ENCODE results near the gene DDX17.
A peak's percentile ranks its signal among the peaks of the same experiment; 100 is the strongest.

DDX17 gene

DNA sequence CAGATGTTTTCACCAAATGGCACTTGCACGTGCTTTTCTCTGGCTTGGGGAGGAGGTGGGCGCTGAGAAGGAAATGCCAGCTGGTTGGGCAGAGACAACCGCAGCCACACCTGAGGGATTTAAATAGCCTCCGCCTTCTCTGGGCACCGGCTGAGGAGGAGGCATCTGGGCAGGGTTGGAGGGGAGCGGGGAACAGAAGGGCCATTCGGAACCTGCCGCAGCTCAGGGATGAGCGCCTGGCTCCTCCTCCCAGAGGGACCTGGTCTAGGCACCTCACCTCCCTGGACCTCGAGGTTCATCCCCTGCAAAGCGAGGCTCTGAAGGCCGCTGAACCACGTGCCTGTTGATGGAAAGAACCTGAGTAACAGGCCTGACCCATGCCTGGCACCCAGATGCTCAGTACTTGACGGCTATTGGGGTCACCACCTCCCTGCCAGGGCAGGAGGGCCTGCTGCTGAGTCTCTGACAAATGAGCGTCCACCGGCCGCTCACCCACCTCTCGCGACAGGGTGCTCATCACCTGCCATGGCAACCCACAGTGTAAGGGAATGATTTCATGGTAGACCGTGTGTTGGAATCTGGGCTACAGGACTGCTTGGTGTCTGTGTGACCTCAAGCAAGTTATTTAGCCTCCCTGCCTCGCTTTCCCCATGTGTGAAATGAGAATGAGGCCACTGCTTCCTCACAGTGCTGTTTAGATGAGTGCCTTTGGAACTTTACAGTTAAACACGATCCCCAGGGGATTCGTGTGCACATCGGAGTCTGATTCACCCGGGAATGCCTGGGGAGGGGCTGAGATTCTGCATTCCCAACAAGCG lies 40.2 kb downstream of the DDX17 start:
- DNase-seq: peak; percentile 93

DNA sequence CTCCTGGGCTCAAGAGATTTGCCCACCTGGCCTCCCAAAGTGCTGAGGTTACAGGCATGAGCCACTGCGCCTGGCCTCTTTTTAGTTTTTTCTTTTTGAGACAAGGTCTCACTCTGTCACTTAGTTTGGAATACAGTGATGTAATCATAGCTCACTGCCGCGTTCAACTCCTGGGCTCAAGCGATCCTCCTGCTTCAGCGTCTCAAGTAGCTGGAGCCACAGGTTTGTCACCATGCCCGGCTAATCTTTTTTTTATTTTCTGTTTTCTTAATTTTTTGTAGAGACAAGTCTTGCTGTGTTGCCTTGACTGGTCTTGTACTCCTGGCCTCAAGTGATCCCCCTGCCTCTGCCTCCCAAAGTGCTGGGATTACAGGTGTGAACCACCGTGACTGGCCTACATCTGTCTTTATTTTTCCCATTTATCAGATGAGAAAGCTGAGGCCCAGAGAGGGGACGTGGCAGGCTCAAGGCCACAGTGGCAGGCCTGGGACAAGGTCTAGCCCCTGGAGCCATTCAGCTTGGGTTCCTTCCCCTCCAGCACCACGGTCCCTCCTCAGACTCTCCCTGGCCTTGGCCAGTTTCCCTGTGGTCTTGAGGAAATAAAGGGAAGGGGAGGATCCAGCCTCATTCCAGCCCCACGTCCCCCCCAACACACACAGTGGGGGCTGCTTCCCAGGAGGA lies 41.0 kb downstream of the DDX17 start:
- DNase-seq: no peak

DNA sequence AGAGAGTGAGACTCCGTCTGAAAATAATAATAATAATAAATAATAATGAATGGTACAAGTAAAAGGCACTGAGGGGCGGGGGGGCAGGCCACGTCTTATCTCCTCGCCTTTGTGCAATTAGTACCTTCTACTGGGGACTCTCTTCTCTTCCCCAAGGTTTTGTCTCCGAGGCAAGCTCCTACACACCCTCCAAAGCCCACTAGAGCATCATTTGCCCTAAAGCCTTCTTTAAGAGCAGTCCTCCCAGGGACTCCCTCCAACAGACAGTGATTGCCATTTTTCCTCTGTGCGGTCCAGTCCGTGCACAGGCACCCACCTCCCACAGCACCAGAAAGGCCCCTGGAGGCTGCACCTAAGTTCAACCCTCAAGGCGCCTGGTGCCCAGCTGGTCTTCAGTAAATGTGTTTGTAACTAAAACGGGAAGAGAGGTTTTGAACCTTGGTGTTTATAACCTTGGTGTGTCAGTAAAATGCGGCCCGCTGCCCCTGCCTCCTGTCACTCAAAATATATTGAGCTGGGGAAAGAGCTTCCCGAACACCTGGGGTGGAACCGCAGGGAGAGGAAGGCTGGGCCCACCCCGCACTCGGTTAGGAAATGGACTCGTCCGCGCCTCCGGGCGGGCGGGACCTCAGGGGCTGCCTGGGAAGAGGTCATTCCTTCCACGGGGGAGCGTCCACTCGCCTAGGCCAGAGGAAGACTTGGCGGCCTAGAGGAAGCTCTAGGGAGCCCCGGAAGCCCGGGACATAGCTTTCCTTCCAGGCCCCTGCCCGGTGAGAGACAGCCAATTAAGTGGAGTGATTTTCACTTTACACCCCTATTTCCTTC lies 42.9 kb downstream of the DDX17 start:
- DNase-seq: peak; percentile 84

DNA sequence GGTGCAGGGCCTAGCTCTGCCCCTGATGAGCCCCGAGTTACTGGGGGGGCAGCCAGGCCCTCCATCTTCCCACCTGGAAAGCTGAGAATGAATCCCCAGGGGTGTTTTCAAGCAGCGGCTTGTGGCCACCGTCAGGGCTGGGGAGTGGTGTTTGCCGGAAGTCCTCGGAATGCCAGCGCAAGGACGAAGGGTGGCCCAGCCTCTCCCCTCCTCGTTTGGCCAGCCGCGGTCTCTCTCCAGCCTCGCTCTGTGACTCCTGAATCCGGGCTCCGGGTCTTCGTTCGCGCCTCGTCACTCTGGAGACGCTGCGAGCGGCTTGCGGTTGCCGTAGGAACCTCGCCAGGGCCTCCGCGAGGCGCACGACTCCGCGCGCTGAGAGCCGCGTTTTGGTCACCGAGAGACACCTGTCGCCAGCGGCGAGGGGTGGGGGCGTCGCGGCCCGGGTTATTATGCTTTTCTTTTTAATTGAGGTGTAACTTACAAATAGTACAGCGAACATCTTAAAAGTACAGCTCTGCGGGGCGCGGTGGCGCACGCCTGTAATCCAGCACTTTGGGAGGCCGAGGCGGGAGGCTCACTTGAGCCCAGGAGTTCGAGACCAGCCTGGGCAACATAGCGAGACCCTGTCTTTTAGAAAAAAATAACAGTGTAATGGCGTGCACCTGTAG lies 44.6 kb downstream of the DDX17 start:
- DNase-seq: peak; percentile 98

DNA sequence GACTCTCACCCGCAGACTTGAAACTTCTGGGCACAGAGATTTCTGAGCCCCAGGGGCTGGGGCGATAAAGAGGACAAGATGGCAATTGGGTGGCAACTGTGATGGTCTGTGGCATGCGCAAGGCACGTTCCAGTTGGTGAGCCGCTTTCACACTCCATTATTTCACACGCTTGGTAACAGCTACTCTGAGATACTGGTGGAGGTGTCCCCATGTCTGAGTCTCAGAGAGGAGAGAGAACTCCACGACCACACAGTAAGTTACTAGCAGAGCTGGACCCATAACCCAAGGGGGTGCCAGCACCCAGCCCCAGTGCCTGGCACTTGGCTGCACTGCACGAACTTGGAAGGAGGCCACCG lies 45.1 kb downstream of the DDX17 start:
- no peak for DNase-seq

DNA sequence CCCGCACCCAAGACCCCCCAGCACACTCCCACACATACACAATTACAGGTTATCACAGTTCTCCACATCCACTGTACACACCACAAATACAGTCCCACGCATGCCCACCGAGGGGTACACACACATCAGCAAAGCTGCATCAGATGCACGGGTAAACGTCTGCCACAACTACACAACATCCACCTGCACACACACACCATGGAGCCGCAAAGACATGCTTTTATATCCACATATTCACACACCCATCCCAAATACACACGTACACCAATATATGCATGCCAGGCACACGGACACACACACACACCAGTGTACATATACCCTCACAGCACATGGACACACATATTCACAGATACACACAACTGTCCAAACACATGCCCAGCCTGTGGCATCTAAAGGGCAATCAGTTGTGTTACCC lies 45.7 kb downstream of the DDX17 start:
- DNase-seq: no peak

DNA sequence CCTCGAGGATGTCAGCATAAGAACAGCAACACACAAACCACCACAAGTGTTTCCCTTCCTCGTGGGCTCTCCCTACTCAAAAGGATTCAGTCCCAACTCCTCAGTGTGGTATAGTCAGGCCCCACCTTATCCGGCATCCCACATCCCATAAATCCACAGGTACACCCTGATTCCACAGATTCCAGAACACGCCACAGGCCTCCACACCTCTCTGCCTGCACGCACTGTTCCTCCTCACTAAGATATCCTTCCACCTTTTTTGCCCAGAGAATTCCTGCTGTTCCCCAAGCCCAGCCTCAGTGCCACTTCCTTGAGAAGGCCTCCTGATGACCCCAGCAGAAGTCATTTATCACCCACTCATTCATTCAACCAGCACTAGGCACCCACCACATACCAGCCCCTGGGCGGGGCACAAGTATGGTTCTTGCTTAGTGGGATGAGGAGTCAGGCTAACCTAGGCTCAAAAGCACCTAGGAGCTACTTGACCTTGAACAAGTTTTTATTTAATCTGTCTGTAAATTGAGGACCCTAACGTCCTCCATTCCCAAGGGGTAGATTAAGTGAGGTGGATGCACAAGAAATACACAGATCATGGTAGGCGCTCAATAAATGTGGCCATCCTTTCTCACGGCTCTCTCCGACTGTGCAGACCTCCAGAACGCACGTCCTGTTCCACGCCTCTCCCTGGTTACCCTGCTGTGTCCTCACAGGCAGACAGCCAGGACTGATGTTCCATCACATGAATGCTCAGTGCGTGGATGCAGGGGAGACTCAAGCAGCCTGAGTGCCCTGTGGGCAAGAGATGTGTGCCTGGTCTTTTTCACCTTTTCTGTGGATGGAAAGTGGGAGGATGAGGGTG lies 49.0 kb downstream of the DDX17 start:
- DNase-seq: peak; percentile 38

DNA sequence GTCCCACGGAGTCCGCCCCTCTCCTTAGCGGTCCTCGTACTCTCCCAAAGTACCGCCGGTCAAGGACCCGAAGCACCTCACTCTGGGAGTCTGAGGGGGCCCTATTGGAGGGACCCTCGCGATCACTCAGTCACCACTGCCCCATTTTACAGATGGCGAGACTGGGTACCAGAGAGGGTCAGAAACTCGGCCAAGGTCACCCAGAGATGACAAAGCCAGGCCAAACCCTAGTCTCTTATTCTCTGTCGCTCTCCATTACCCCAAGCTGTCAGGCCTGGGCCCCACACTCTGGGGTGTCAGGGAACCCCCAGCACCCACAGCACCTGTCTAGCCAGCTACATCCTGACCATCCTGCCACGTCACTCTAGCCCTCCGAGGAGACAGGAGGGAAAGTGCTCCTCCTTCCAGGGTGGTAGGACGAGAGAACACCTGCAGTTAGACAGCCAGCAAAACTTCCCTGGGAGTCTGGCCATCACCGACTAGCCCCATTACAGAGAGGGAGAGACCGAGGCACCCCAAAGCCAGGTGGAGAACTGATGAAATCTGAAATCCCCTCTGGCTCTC lies 49.8 kb downstream of the DDX17 start:
- no peak for DNase-seq

DNA sequence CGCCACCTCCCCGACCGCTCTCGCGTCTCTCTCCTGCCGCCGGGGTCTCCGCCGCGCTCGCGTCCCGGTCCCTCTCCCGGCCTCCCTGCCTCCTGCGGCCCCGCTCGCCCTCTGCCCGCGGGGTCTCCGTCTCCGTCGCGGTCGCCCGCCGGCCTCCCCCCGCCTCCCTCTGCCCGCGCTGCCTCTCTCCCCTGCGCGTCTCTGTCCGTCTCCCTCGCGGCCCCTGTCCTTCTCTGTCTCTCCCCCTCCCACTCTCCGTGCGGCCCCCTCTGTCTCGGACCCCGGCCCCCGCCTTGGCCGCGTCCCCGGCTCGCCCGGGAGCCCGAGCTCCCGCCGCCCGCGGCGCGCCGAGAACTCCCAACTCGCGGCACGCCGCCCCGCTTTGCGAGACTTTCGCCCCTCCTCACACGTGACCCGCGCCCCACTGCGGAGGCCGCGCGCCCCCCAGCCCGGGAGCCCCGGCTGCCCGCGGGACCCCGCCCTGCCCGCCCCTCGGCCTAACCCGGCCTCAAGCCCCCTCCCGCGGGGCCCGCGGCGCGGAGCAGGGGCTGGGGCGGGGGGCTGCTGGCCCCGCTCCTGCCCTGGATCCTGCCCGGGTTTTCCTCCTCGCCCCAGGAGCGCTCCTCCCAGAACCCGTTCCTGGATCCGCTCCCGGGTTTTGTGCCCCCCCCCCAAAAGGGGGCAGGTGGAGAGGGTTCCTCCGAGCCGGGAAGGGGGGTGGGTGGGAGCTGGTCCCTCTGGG lies 50.4 kb downstream of the DDX17 start:
- DNase-seq: peak; percentile 82

DNA sequence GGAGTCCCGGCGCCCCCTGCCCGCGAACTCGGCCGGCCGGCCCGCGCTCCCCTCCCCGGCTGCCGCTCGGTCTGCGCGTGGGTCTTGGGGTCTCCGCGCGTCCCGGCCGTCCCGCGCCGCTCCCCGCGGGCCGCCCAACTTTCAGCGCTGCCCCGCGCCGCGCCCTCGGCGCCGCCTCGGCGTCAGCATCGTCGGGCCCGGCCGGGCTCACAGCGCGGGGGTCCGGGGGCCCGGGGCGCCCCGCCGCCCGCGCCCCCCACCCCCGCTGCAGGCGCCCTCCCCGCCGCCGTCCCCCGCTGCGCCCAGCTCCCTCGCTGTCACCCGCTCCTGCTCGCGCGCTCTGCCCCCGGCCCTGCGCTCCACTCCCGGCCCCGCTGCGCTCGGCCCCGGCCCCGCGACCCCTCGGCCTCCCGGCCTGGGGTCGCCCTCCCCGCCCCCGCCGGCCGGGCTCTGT lies 51.0 kb downstream of the DDX17 start, which contains the start of gene KCNJ4:
Gene KCNJ4, minus strand, starts transcription at position 124 of the 454 bp plus-strand sequence. CDS start 27,067 bp downstream, outside the sequence.
- DNase-seq: peak; percentile 48

DNA sequence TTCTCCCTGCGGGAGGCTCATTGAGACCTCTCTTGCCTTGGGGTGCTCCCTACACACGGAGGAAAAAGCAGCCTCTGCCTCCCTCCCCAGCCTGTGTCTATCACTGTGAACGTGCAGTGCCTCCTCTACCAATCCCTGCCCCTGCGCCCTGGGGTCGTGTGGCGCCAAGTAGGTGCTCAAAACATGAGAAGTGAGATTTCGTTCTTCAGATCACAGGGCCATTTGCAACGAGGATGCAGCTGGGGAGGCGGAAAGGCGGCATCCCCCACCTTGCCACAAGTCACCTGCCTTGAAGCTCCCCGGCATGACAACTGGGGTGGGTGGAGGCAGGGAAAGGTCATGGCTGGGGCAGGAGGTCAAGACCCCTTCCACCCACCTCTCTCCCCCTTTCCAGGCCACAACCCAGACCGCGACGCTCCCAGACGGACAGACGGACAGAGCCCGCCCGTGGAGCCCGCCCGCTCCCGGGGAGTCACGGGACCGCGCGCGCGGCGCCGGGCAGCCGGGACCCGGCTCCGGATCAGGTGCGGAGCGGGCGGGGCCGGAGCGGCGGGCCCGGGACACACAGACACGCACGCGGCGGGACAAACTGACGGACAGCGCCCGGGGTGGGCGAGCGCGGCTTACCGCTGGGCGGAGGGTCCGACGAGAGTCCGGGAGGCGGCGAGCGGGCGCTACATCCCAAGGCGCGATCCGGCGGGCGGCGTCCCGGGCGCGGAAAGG lies 51.6 kb downstream of the DDX17 start:
- peak; percentile 48 for DNase-seq

DNA sequence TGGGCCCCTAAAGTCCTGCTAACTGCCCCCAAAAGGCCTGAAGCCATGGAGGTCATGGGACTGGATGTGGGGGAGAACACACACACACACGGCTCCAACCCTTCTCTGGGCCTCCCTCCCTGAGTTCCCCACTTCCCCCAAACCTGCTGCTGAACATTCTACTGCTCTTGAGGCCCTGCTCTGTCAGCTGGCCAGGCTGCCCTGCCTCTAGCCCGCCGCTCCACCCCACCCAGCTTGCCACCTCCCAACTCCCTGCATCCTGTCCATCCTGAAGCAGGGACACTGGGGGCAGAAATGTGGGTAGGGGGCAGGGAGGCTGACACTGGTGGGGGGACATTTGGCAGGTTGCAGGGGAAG lies 52.1 kb downstream of the DDX17 start:
- DNase-seq: no peak

DNA sequence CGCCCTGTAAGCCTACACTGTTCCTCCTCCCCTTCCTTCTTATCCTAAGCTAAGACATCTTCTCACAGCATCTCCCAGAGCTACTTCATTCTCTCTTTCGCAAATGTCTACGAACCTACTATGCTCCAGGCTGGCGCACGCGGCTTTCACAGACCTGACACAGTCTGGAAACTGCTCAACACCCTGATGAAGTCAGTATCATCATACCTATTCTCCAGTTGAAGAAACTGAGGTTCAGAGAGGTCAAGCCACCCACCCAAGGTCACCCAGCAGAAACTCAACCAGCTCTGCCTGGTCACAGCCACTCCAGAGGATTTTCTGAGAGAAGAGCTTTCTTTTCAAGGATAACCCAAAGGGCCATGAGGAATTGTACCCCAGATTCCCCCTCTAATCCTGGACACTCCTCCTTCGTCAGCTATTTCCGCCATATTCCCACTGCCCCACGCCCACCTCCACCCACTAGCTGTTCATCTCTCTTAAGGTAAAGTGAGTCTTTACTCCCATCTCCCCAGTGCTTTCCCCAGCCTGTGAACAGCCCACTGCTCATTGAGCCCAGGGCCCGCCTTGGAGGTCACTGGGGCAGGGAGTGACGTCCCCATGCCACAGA lies 52.9 kb downstream of the DDX17 start:
- no peak for DNase-seq

DNA sequence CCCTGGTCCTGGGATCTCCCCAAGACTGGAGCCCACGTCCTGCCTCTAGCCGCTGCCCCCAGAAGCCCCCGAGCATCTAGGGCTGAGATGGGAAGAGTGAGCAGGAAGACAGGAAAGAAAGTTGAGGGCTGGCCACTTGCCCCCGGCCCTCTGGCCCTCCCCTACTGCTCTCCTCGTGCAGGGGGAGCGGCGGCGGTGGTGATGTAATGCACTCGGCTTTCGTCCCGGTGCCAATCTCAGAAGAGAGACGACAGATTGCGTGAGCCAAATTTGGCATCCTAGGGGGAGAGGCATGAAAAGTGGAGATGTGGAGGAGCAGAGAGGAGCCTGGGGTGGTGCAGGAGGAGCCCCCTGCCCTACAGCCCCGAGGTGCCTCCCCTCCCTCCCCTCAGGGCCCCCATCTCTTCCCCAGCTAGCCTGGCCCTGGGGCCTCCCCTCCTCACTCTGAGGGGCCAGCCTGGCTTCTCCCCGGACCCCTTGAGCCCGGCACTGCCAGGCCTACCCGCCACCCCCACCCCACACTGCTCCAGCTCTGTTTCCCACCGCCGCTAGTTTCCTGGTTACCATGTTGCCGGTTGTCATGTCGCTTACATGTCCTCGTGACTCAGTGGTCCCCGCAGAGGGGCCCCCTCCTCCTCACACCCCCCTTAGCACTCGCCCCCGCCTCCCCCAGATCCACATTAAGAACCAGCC lies 53.6 kb downstream of the DDX17 start:
- peak; percentile 33 for DNase-seq

DNA sequence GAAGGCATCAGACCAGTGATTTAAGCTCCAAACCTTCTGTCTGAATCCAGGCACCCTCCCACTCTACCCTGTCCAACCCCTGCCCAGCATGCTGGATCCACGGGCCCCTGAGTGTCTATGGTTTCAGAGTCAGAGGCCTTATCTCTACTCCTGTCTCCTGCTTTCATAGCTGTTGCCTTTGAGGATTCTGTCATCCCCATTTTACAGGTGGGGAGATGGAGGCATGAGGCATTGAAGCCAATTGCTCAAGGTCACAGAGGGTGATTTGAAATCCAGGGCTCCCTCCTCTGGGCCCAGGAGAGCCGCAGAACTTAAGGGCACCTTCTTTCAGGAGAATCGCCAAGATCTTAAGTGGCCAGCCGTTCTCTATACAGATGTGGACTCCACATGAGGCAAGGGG lies 54.2 kb downstream of the DDX17 start:
- DNase-seq: no peak

DNA sequence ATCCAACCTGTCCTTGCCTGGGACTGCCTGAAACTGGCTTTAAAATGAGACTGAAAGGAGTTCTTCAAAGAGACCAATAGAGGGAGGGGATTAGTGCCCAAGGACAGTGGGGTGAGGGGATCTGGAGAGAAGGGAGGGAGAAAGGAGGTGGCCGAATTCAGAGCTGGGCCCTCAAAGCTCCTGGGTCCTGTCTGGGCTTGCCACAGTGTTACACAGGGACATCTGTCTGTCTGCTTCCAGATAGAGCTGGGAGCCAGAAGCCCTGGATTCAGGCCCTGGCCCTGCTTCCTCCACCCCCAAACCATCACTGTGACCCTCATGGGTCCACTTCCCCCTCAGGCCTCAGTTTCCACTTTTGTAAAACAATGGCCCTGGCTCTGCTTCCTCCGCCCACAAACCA lies 54.7 kb downstream of the DDX17 start:
- no peak for DNase-seq

DNA sequence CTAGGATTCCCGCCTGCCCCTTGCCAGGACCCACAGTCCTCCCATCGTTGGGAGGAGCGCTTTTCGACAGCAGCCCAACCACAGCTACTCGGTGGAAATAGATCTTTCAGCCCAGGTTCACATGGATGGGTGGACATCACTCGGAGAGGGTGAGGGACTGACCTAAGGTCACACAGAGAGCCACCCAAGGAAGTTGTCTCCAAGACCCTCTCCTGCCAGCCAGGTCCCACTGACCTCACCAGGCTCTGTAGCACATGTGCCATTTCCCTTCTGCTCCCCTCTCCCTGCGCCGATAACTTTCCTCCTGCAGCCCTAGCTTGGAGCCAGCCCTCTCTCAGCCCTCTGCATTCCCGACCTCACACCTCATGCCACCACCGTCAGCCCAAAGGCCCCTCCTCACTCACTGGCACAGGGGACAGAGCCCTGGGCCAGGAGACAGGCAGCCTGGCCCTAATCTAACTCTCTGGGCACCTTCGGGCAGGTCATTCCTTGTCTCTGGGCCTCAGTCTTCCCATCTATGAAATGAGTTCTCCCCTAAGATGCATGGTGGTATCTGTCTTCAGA lies 55.8 kb downstream of the DDX17 start:
- no peak for DNase-seq

DNA sequence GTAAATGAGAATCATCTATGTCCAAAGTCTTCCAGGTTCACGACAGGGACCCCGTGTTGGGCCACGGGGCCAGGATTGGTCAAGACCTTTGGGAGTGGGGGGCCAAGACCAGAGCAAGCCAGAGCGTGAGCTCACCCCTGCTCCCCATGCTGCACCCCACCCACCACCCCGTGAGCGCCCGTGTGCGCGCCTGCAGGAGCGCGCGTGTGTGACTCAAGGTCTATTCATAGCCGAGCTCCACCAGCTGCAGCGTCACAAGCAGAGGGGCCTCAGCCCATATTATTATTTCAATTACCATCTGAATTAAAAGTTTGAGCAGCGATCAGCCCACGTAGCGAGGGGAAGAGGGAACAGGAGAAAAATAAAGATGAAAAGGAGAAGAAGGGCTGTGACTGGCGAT lies 56.3 kb downstream of the DDX17 start:
- no peak for DNase-seq

Data from NCI-H69 (cell line).